Activated CD8-positive, alpha-beta memory T cell treated with anti-CD3 and anti-CD28 coated beads, Interleukin-2, amount 50 U/mL, for 48 hours (primary cell): ENCODE measurements around the gene IL13RA2.

Experiments
- DNase-seq: peaks from one replicate; pipeline ENCODE4 v3.0.0-alpha.2; 2020

IL13RA2 gene, protein sequence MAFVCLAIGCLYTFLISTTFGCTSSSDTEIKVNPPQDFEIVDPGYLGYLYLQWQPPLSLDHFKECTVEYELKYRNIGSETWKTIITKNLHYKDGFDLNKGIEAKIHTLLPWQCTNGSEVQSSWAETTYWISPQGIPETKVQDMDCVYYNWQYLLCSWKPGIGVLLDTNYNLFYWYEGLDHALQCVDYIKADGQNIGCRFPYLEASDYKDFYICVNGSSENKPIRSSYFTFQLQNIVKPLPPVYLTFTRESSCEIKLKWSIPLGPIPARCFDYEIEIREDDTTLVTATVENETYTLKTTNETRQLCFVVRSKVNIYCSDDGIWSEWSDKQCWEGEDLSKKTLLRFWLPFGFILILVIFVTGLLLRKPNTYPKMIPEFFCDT

DNA sequence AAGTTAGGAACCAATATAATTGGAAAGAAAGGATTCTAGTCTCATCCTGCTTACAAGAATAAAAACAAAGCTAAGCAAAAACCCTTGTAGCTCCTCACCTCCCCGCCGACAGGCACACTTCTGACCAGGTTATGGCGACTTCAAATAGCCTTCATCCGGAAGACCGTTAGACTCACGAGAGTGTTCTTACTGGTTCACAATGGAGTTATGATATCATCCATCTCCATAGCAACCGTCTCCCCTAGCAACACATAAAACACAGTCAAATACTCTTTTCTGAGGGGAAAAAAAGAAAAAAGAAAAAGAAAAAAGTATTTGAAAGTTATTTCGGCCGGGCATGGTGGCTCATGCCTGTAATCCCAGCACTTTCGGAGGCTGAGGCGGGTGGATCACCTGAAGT, at the start of gene IL13RA2:
Gene IL13RA2 (minus strand): TSS at position 162 of the 400 bp plus-strand sequence. CDS start 347 bp downstream, outside the sequence.
- no peak for DNase-seq

DNA sequence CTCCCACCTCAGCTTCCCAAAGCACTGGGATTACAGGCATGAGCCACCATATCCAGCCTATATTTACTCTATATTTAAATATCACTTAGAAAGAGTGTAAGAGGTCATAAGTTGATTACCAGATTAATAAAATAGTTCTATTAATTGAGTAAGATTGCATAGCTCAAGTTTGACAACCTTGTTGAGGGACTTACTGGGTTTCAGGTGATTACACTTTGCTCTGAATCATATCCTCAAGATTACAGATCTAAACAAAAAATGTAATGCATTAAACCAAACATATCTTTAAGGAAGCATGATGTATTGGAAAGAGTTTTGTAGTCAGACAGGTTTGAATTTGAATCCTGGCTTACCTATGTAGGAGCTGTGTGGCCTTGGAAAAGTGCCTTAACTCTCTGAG, 47.9 kb upstream of the IL13RA2 start:
- DNase-seq = no peak

DNA sequence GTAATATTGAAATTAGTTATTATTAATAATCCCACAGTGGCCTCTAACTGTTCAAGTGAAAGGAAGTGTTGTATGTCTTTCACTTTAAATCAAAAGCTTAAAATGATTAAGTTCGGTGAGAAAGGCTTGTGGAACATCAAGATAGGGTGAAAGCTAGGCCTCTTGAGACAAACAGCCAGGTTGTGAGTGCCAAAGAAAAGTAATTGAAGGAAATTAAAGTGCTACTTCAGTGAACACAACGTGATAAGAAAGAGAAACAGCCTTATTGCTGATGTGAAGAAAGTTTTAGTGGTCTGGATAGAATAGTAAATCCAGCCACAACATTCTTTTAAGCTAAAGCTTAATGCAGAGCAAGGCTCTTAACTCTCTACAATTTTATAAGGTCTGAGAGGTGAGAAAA, 42.6 kb upstream of the IL13RA2 start:
- no peak for DNase-seq

DNA sequence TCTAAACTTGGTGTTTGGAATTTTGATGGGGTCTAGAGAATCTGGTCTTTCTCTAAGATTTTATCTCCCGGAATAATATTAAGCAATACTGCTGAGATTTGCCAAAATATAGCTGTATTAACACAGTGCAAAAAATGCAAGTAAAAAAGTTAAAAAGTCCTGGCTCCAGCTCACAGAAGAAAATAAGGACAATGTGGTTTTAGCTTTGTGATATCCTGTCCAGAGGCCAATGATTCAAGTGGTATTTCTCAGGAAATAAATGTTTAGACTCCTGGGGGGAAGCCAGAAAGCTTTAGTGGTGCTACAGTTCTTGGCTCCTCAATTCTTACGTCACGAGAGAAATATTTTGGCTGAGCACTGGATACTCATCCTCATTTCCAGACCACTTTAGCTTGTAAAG, 40.9 kb upstream of the IL13RA2 start:
- no peak for DNase-seq

DNA sequence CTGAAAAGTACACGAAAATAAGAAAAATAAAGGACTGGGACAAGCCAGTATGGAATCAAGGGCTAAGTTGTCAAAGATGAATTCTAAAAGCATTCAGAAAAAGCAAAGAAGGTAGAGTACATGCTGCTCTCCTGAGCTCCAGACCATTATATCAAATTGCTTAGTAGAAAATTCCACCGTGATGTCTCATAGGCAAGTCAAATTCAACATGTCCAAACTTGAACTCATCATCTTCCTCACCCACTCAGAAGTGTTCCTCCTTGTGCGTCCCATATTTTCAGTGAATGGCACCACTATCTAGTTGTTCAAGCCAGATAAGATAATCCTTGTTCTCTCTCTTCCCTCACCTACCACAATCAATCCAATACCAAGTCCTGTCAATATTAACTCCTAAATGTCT, 37.5 kb upstream of the IL13RA2 start:
- DNase-seq = no peak

DNA sequence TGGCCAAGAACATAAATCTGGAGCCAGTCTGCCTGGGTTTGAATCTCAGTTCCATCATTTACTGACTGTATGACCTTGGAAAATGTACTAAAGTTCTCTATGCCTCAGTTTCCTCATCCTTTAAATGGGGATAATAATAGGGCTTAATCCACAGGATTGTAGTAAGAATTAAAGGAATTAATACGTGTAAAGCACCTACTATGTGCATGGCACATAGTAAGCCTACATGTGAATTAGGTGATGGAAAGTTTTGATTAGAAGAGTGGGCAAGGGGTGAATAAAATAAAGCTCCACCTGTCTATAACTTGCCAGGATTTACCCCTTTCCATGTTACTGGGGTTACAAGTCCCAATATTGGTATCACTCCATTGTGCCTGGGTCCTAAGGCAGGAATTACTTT, 35.8 kb upstream of the IL13RA2 start:
- no peak for DNase-seq

DNA sequence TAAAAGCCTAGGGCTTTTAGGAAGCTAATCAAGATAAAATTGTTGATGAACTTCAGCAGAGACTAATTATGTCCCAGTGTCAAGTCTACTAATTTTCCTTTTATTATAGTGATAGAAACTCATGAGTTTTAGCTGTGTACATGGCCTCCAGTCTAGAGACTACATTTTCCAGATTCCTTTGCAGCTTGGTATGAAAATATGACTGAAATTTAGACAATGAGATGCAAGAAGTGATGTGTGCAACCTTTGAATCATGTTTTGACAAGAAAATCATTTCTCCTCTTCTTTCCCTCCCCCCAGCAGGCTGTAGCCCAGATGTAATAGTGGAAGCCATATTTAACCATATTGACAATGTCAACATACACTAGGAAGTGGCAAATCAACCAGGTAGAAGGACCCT, 30.3 kb upstream of the IL13RA2 start:
- DNase-seq = no peak

DNA sequence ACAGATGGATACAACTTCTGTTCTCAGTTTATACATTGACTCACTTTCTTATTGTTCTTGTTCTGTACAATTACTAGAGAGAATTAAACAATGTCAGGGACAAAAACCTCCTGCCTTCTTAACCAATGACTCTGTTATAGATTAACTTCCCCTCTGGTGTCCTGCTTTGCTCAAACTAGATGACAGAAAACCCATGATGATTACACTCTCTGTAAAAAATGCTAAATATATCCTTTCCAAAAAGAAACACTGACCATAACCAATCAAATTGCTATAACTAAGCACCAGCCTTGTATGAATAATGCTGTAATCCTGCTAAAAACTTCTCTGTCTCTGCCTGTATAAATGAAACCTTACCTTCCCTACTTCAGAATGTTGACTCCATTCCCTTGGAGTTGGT, 29.8 kb upstream of the IL13RA2 start:
- no peak for DNase-seq

DNA sequence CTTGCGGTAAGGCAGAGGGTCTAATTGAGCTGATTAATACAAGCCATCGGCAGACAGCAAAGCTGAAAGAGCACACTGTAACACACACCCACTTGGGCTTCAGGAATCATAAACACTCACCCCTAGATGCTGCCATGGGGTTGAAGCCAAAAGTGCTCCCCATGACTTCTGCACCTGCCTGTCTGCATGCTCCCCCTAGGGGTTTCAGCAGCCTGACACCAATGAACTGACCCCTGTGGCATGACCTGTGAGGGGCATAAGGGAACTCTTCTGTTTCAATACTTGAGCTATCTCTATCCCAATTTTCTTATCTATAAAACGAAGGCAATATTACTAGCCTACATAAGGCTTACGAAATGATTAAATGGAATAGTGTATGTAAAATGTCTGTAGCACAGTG, 23.0 kb upstream of the IL13RA2 start:
- no peak for DNase-seq

DNA sequence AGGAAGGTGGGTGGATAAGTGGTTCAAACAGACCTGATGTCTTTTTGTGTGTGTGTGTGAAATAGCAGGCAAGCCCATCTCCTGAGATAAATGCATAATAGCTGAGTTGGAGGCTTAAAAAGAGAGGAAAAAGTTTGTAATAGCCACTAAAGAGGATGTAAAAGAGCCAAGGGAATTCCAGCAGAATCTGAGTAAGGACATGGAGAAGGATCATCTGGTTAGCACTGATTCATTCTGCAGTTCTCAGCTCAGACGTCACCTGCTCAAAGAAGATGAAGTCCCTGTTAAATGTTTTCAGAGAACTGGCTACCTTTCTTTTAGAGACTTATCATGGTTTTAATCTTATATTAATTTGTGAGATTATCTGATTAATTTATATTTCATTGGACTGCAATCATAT, 21.0 kb upstream of the IL13RA2 start:
- no peak for DNase-seq

DNA sequence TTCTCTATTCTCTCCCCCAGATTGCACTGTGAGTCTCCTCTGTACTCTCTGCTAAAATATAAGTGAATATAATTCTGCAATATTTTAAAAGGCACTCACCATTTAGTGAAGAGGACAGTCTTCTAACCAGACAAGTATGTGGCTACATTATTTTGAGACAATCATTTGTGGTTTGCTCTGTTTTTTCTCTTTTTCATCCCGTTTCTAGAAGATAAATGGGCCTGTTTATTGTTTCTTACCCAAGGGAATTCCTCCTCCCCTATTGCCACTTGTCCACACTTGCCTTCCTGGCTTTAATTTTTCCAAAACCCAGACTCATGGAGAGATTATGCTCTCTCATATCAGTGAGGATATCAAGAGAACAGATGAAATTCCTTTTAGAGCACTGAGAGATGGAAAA, 18.6 kb upstream of the IL13RA2 start:
- no peak for DNase-seq

DNA sequence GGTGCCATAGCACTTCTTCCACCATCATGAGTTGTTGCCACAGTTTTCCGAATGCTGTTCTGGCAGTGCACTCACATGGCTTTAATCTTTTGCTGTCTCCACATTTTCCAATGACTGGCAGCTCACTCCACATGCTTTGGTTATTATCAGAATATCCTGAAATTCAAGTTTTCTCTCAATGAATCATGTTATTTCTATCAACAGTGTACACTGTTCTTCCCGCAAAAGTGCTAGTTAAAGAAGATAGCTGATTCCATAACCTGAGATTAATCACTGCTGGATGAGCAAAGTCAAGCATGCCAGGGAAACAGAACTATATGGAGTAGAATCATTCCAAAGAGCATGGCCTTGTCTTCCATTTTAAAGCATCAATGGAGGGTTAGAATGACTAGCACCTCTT, 14.6 kb upstream of the IL13RA2 start:
- DNase-seq = no peak

DNA sequence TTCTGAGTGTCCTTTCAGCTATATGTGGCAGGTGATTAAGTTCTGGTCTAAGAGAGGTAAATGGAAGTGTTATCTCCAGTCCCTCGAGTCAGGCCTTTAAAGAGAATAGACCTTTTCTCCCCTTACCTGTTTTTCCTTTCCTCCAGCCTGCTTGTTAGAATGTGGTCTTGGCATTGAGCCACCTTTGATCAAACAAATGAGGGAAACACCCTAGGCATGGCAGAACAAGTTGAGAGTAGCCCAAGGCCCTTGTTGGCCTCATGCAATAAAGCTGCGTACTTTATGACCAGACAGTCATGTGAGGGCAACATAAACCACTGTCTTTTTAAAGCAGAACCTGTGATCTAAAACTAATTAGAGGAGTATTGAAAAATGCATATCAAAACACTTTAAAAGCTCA, 13.2 kb upstream of the IL13RA2 start:
- no peak for DNase-seq

DNA sequence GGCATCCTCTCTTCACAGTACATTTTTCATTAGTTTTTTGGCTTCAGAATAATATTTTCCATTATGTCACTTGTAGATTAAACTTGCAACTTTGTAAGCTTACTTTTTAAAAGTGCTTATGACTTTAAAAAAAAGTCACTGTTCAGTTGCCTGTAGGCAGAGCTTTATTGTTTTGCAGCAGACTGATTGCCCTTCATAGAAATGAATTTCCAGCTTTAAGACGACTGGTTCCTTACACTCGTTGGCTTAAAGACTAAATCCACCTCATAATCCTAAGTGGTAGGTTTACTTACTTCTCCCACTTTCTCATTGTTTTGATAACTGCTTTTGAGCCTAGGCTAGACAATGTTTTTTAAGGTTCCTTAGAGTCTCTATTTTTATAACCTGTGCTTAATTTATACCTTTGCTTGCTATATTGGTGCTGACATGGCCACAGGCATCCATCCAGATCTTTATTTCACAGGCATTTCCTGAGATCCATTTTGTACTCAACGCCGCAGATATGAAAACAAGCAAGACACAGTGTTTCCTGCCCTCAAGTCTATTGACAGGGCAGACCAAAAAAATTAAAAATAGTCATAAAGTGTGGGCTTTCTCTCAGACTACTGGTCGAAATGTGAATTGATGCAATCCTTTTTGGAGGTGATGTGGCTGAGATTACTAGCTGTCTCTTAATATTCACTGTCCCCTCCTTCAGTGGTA, 12.6 kb upstream of the IL13RA2 start:
- no peak for DNase-seq

DNA sequence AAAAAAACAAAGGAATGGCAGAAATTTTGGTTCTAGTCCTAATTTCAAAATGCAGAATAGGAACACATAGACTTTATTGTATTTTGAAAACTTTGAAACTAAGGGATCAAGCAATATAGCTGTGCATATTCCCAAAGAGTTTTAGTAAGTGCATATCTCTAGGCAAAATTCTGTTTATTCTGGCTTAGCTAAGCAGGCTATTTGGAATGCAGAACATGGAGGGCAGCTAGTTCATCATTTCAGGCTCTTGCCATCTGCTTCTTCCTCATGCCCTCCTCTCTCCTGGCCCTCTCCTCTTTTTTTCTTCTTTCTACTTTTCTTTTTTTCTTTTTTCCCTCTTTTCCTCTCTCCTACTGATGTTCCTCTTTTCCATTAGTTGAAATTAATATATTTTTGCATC, 12.0 kb upstream of the IL13RA2 start:
- DNase-seq = no peak

DNA sequence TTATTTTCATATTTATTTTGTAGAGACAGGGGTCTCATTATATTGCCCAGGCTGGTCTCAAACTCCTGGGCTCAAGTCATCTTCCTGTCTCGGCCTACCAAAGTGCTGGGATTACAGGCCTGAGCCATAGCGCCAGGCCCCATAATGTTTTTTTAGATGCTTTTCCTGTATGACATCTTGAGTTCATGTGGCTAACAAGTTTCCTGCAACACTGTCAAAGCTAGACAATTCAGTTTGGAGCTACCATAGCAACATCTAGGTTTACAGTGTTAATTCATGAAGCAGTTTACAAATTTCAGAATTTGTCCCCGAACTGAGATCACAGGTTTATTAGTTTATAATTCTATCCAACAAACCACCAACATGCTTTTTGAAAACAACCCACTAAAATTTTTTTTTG, 6.4 kb upstream of the IL13RA2 start:
- no peak for DNase-seq

DNA sequence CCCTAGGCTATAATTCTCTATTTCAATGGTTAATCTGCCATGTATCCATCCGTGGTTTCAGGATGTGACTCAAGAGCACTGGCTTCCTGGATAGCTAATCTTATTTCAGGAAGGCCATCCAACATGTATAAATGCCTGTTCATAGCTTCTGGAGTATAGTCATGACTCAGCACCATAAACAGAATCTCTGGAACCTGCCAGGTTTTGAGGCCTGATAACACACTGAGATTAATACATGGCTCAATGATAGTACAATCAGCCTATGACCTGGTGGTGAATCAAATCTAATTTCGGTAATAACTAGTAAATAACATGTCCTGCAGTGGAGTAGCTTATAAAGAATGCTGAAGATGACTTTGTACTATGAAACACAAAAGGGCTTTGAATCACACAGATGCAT, 5.7 kb upstream of the IL13RA2 start:
- DNase-seq = no peak

DNA sequence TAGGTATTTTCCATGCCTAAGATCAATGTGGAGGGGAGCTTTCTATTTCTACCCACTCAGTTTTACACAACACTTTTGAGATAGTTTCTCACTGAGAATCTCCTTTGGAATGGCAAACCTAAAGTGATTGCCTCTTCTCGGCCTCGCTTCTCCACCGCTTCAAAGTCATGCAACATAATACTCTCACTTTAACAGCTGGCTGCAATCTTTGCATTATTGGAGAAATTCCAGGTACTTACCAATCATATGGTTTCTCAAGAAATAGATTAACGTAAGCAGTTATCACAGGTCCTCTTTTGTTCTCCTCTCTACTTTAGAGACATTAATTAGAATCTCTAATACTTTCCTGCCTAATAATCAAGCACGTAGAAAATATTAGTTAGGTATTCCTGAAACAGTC, 3.7 kb upstream of the IL13RA2 start:
- no peak for DNase-seq

DNA sequence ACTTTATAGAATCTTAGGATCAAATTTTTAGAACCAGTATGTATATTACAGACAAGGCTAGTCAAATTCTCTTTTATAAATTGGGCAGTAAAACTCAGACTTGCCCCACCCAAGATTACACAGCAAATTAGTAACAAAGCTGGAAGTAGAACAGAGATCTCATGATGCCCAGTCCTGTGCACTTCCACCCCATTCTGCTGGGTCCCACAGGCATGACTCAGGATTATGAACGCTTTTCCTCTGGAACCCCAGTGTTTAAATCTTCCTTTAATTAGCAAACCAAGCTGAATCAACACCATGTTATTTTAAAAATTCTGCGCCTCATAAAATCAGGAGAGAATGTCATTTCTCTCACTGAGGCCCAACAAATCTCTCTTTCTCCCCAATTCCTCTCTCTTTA, 1.5 kb upstream of the IL13RA2 start:
- no peak for DNase-seq

DNA sequence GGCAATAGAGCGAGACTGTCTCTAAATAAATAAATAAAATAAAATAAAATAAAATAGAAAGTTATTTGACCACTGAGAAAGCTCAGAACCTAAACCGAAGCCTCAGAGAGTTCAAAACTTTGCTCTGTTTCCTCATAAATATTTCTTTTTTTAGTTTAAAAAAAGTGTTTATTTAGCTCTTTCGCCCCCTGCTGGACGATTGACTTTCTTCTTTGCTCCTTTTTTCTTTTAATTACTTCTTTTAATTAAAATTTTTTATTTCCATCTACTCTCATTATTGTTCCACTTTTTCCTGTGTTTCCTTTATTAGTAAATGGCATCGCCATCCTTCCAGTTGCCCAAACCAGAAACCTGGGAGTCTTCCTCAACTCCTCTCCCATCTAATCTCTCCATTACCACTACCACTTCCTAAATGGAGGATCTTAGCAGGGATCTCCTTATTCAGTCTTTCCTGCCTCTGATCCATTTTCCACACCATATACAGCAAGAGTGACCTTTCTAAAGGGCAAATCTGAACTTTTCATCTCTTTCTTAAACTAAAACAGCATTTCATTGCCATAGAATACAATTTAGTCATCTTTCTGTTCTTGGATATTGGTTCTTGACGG, 728 bp upstream of the IL13RA2 start:
- no peak for DNase-seq

DNA sequence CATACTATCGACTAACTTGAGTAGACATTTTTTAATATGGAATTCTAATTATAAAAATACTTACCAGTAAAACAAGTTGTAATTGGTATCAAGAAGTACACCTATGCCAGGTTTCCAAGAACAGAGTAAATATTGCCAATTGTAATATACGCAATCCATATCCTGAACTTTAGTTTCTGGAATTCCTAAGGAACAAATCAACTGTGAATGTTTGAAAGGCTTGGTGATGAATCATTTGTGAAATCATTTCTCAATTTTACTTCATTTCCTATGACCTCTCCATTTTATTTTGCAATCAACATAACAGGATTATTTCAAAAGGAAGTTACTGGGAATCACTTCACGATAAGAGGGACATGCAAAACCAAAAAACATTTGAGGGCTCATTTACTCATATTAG, 3.7 kb downstream of the IL13RA2 start:
- DNase-seq = no peak

DNA sequence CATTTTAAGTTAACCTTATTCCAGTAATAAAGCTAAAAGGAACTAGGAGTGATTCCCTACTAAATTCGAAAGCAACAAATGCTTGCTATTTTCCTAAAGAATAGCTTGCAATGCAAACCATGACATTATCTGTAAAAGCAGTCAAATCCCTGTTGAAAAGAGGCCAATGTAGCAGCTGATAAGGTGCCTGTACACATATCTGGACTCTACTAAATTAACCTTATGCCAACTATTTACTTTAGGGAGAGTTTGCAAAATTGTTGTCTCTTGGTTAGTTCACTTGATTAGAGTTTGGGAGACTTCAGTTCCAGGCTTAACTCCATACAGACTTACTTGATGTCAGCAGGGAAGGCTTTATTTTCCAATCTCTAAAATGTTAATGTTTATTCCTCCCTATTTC, 6.0 kb downstream of the IL13RA2 start:
- DNase-seq = no peak

DNA sequence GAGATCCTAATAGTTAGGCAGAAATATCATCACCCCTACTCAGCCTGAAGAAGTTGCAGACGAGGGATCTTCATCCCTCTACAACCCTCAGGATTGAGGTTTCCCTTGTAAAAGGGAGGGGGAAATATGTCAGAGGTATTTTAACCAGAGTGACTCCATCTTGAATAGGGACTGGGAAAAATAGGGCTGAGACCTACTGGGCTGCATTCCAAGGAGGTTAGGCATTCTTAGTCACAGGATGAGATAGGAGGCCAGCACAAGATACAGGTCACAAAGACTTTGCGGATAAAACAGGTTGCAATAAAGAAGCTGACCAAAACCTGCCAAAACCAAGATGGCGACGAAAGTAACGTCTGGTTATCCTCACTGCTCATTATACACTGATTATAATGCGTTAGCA, 17.5 kb downstream of the IL13RA2 start:
- DNase-seq = no peak

DNA sequence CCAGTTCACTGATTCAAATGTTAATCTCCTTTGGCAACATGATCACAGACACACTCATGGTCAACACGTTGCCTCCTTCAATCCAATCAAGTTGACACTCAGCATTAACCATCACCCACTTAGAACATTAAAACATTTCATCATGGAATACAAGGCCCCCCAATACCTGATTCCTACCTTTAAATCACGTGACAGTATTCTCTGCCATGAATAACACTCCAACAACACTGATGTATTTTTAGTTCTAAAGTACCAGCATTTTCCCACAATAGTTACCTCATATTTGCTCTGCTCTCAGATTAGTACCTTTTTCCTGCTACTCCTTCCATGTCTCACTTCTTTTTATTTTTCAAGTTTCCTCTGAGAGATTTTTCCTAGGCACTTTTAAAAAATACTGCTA, 19.6 kb downstream of the IL13RA2 start:
- DNase-seq = no peak
